Heart right ventricle (tissue), 16 donors: ENCODE data around the gene WT1. TPM values are rescaled to one million over a fixed set of nuclear protein-coding genes. Genes with fewer than 3 reads are reported as not detected.
"Not testable (repeated sequence)": the region's sequence is repeated elsewhere in the genome, so short reads cannot be mapped to it uniquely, and the experiment has no call there.

Experiments
- ATAC-seq, 8 donors: fragments of 200-7000 bp; cut with Tn5 transposase; one replicate each; pipeline ENCODE4 v1.9.1; 2020; ENCODE audit warnings: mild to moderate bottlenecking in 8 of 8, moderate library complexity in 8 of 8, moderate number of reproducible peaks in 1 of 8
- DNase-seq, 2 donors: peaks; one replicate each; pipeline ENCODE4 v3.0.0-alpha.2; 2020
- H3K27ac ChIP-seq, 10 donors: fragments of 200-600 bp; sonication (generic) in 2 of 10; one replicate each; pipeline versions ENCODE4 v1.5.0 to v1.8.0; 2020 to 2022; ENCODE audit warnings: mild to moderate bottlenecking in 3 of 10
- H3K27me3 ChIP-seq, 7 donors: fragments of 200-600 bp; one replicate each; pipeline ENCODE4 v1.8.0; 2021 to 2022; ENCODE audit warnings: mild to moderate bottlenecking in 2 of 7
- H3K36me3 ChIP-seq, 9 donors: fragments of 200-600 bp; sonication (generic) in 1 of 9; one replicate each; pipeline versions ENCODE4 v1.5.0 to v1.8.0; 2020 to 2022; ENCODE audit warnings: mild to moderate bottlenecking in 2 of 9
- H3K4me1 ChIP-seq, 9 donors: fragments of 200-600 bp; sonication (generic) in 1 of 9; one replicate each; pipeline versions ENCODE4 v1.5.0 to v1.8.0; 2020 to 2022; ENCODE audit warnings: mild to moderate bottlenecking in 4 of 9
- H3K4me3 ChIP-seq, 10 donors: fragments of 200-600 bp; sonication (generic) in 2 of 10; one replicate each; pipeline versions ENCODE4 v1.5.0 to v1.8.0; 2020 to 2022; ENCODE audit warnings: mild to moderate bottlenecking in 7 of 10, moderate library complexity in 2 of 10
- H3K9me3 ChIP-seq, 11 donors: fragments of 200-600 bp in 10 of 11; sonication (generic) in 2 of 11; one replicate each; pipeline versions ENCODE4 v1.5.0 to v1.8.0; 2013 to 2022; ENCODE audit warnings: mild to moderate bottlenecking in 2 of 11, control low read depth in 1 of 11, moderate library complexity in 1 of 11
- CTCF ChIP-seq, 9 donors: fragments of 200-600 bp; sonication (generic) in 2 of 9; IDR thresholded peaks; one replicate each; pipeline versions ENCODE4 v1.5.0 to v1.8.0; 2021 to 2022; ENCODE audit warnings: antibody characterized with exemption in 9 of 9, mild to moderate bottlenecking in 5 of 9, moderate library complexity in 1 of 9
- WGBS, 2 donors: extraction: QIAGEN DNeasy Blood & Tissue Kit; methylation state at CpG; one replicate each; pipeline ENCODE4 v1.1.7; 2013; ENCODE audit warnings: inconsistent platforms in 1 of 2; 5-methylcytosine and 5-hydroxymethylcytosine counted together
- intact Hi-C, 10 donors: fragments of 100-400 bp; cut with DNase I; formaldehyde crosslinking; loops; one replicate each; pipeline versions ENCODE4 v1.11.1 to v1.14.2; 2022
- polyA plus RNA-seq, 2 donors: library from polyadenylated mRNA; stranded (reverse); fragments of 200-250 nt; gene quantifications; one replicate each; pipeline ENCODE4 v1.2.3, GENCODE V29; 2013
- total RNA-seq, 10 donors: library from RNA; stranded (reverse); fragmentation: NEBNext Ultra II Directional in 3 of 10; extraction: Animal tissue kit (Norgen Biotek cat#: 25700) in 3 of 10; gene quantifications; one replicate each; pipeline versions ENCODE4 v1.2.1 to v1.2.4, GENCODE V29; 2021 to 2023
- donor health status: Arrhythmogenic right ventricular cardiomyopathy.
- donor health status: ischemic (EF 13 %, LVEDD 7.1; RV severe dilation, severe dysfunction).
- donor health status: healthy with polysubstance abuse.
- donor health status: DM: no; HTN: yes; CAD: no.
- donor health status: DM: no; HTN: no; CAD: no.
- donor health status: ischemic (EF 25% LVEDD 6.9; RV normal size, moderate dysfunction).
- donor health status: ischemic (EF 25% LVEDD 5.7; RV mildly dilated, moderate dysfunction).
- donor health status: healthy.
- donor health status: DM: yes; HTN: yes; CAD: no.
- donor health status: Ischemic cardiomyopathy.
- donor health status: ischemic (EF 35%, LVEDD 5.7; RV mildly dilated, moderate dysfunction).
- donor health status: nonischemic (EF 11% LVEDD 7.7; RV severe dilation, severe dysfunction).
- donor health status: DM: yes; HTN: yes; CAD: no.
- donor health status: PGD.
- donor health status: ischemic (EF 29% LVEDD 5.4; RV normal size, mild dysfunction).
- donor health status: nonischemic (EF 23%, LVEDD 6.1; RV moderate dilation, normal function).

WT1 gene
- total and polyA plus RNA-seq, 12 donors, result 1.2 to 4.6 (median 2.8) TPM

GRCh38 chr11:32379719-32380118 is 55.6 kb downstream of the WT1 start:
- Histone ChIP-seq H3K27ac (no peak overlapping the region), H3K4me3 (no peak overlapping the region), H3K4me1 (peaks cover 0 to 8% (median 0%) of the 10 kb centered on the region in 9 donors), H3K36me3 (no peaks in the 10 kb centered on the region), H3K27me3 (peaks cover 0 to 6% (median 0%) of the 10 kb centered on the region in 7 donors), H3K9me3 (peaks cover 0 to 10% (median 0%) of the 10 kb centered on the region in 11 donors)
- TF ChIP-seq CTCF (IDR thresholded peaks at IDR 0.05), result no peak
- intact Hi-C loops, result loop anchor here in 5 of 10 donors (5.0 to 10.0 kb wide), 4 partner anchors 47 to 205 kb away; partner anchors contain the start of gene EIF3M (in 2 of the 5)
- 58 to 59% methylated on average over 10 of the region's 10 CpGs for WGBS, 2 donors
- no peak for ATAC-seq
- no peak for DNase-seq

GRCh38 chr11:32375826-32376225 is 59.5 kb downstream of the WT1 start:
- 39 to 50% methylated on average over 1 of the region's 1 CpG for WGBS, 2 donors

DNA sequence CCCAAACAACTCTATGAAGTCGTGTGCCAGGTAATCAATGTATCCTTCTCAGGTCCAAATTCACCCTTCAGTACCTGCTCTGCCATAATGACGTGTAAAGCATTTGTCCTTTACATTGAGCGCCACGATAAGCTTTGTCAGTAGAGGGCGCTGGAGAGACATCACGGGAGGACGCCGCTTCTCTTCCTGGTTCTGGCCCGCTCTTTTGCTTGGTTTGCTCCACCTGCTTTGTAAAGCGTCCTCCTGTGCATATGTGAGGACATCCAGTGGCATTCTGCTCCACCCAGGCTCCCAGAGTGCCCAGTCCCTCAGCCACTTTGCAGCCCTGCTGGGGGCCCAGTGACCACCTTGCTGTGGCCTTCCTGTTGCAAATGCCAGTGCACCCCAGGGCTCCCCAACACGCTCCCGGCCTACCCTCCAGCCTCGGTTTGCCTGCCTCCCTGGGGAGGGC is 61.1 kb downstream of the WT1 start:
- DNase-seq (peak in 1 of 2 donors; percentile 31), ATAC-seq (peak in 2 of 8 donors; percentile 41 to 61)
- H3K9me3 ChIP-seq, result peaks cover 0 to 10% (median 0%) of the 10 kb centered on the region in 11 donors
- peak; percentile 32 to 68 (median 56) for TF ChIP-seq CTCF (IDR thresholded peaks at IDR 0.05)
- no peak overlapping the region for H3K4me3 ChIP-seq
- H3K27me3 ChIP-seq, result peaks cover 0 to 7% (median 0%) of the 10 kb centered on the region in 7 donors
- no peaks in the 10 kb centered on the region for H3K4me1 ChIP-seq
- 41 to 55% methylated on average over 13 of the region's 13 CpGs for WGBS, 2 donors
- intact Hi-C loops, result loop anchor here in 2 of 10 donors (5.0 to 10.0 kb wide), 2 partner anchors 188 to 191 kb away; no protein-coding TSS in a partner anchor
- no peak overlapping the region for H3K27ac ChIP-seq
- H3K36me3 ChIP-seq, result no peaks in the 10 kb centered on the region

More at GRCh38 chr11:32375826-32376225, 59.5 kb downstream of the WT1 start:
- H3K4me1 ChIP-seq, result no peaks in the 10 kb centered on the region
- no peak overlapping the region for H3K4me3 ChIP-seq
- peaks cover 0 to 7% (median 0%) of the 10 kb centered on the region in 7 donors for H3K27me3 ChIP-seq
- TF ChIP-seq CTCF (IDR thresholded peaks at IDR 0.05), result no peak
- peaks cover 0 to 10% (median 0%) of the 10 kb centered on the region in 11 donors for H3K9me3 ChIP-seq
- H3K36me3 ChIP-seq, result no peaks in the 10 kb centered on the region
- H3K27ac ChIP-seq, result no peak overlapping the region
- intact Hi-C loops, result loop anchor here in 1 of 10 donors (10.0 kb wide), 1 partner anchor 189 kb away; no protein-coding TSS in a partner anchor
- DNase-seq (no peak), ATAC-seq (no peak)

- ATAC-seq, H3K36me3 ChIP-seq, H3K27me3 ChIP-seq, H3K27ac ChIP-seq, H3K4me1 ChIP-seq, H3K4me3 ChIP-seq, DNase-seq: not testable (repeated sequence)
- peaks cover 0 to 15% (median 0%) of the 10 kb centered on the region in 11 donors for H3K9me3 ChIP-seq
- intact Hi-C loops, result loop anchor here in 2 of 10 donors (5.0 to 10.0 kb wide), 2 partner anchors 192 to 195 kb away; no protein-coding TSS in a partner anchor
Measured at GRCh38 chr11:32369987-32370386, 65.4 kb downstream of the WT1 start.

DNA sequence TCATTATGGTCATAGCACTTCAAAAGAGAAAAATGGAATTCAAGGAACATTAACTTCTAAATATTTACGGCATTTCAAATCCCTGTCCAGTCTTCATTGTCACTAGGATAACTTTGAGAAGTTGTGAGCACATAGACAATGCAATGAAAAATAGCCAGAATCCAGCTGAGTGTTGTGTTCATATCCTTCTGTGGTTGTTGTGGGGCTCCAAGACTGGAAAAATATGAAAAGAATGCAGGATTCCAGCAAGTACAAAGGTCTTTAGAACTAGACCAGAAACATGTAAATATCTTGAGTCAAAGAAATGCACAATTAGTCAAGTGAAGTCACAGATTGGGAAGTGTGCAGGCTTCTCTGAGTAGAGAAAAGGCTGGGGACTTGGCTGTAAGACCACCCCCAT is 68.7 kb downstream of the WT1 start:
- 85 to 90% methylated on average over 1 of the region's 1 CpG for WGBS, 2 donors
- Histone ChIP-seq H3K9me3 (peaks cover 0 to 15% (median 0%) of the 10 kb centered on the region in 11 donors), H3K4me3 (no peak overlapping the region), H3K4me1 (no peaks in the 10 kb centered on the region), H3K27ac (no peak overlapping the region), H3K27me3 (peaks cover 0 to 7% (median 0%) of the 10 kb centered on the region in 7 donors), H3K36me3 (no peaks in the 10 kb centered on the region)
- DNase-seq (no peak), ATAC-seq (no peak)
- no peak for TF ChIP-seq CTCF (IDR thresholded peaks at IDR 0.05)
- intact Hi-C loops, result no loop called here
